ENCODE results near the gene TOP2A. TPM values are rescaled to one million over a fixed set of nuclear protein-coding genes. Genes with fewer than 3 reads are reported as not detected.

The TOP2A gene
- total RNA-seq, 1 experiment from 2014 or later = 141 TPM

DNA sequence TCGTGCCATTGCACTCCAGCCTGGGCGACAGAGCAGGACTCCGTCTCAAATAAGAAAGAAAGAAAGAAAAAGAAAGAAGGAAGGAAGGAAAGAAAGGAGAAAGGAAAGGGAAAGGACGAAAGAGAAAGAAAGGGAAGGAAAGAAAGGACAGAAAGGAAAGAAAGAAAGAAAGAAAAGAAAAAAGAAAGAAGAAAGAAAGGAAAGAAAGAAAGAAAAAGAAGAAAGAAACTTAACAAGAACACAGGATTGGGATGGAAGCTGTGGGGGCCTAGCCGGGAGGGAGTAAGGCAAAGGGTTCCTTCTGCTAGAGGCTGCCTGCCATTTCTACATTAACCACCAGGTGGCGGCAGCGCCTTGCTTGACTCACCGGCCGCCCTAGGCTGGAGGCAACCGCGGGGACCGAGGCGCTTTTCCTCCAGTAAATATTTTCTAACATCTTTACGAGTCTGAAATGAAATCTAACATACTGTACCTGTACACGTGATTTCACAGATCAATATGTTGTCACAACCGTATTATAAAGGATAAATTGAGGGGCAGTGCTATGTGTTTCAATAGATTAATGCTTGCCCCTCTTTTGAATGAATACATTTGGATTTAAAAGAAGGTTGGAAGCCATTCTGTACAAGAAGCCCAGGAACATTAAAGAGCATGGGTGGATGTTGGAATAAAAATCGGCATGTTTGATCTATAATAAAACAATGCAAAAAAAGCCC is 59.2 kb downstream of the TOP2A start:
- Histone ChIP-seq H4K20me1 (ENCODE audit: insufficient read depth) (no peaks in the 10 kb centered on the region), H3K79me2 (ENCODE audit: insufficient read depth, low read length) (no peaks in the 10 kb centered on the region), H3K27ac (ENCODE audit: low read depth, low read length) (no peak overlapping the region), H3K4me2 (ENCODE audit: low read length) (peak overlapping the region; percentile 66), H3K4me3 (replicated peaks in 1 of 2; ENCODE audit: low read depth in 1 of 2, low read length in 2 of 2) (peak overlapping the region in 1 of 2 experiments; percentile 20; a peak in 1 of 4 replicates), H3K4me1 (ENCODE audit: control insufficient read depth in 1 of 2, insufficient read depth in 2 of 2, low read length in 2 of 2) (peaks cover 4 to 22% of the 10 kb centered on the region in 2 experiments; a peak in 3 of 4 replicates), H3K27me3 (ENCODE audit: insufficient read depth, low read length) (no peaks in the 10 kb centered on the region), H3K9ac (ENCODE audit: low read length) (peak overlapping the region; percentile 30), H3K36me3 (ENCODE audit: control insufficient read depth in 1 of 2, insufficient read depth in 2 of 2, low read length in 2 of 2) (peaks cover 5 to 7% of the 10 kb centered on the region in 2 experiments; a peak in 2 of 4 replicates), H2AFZ (ENCODE audit: low read depth, low read length, poor library complexity, severe bottlenecking) (peak overlapping the region; percentile 84), H3K9me2 (ENCODE audit: insufficient read depth) (no peaks in the 10 kb centered on the region), H3K9me3 (ENCODE audit: control insufficient read depth in 1 of 2, insufficient read depth in 1 of 2, low read depth in 1 of 2, low read length in 2 of 2) (no peaks in the 10 kb centered on the region)
- RAD21 ChIA-PET (ENCODE audit: low non-redundant PET in 1 of 2, low total read pairs in 2 of 2, uncharacterized antibody in 2 of 2, unreplicated experiment in 2 of 2) = interaction anchor here (0.6 to 1.2 kb wide), 7 partner anchors 70 to 202 kb away, joined by 3 to 5 read pairs (median 3); no protein-coding TSS in a partner anchor
- TF ChIP-seq SP1 (IDR thresholded peaks at IDR 0.05; ENCODE audit: low read depth) = no peak
- TF ChIP-seq EZH2 (IDR thresholded peaks at IDR 0.05) = no peak
- TF ChIP-seq JUND (IDR thresholded peaks at IDR 0.05) = no peak
- TF ChIP-seq RAD21 (IDR thresholded peaks at IDR 0.05; ENCODE audit: low read depth) = peak; percentile 98
- TF ChIP-seq YY1 (IDR thresholded peaks at IDR 0.05; ENCODE audit: extremely low read depth, insufficient replicate concordance, low read depth, low read length) = peak; percentile 21
- TF ChIP-seq ZFX (IDR thresholded peaks at IDR 0.05) = no peak
- TF ChIP-seq, protein P1, sequence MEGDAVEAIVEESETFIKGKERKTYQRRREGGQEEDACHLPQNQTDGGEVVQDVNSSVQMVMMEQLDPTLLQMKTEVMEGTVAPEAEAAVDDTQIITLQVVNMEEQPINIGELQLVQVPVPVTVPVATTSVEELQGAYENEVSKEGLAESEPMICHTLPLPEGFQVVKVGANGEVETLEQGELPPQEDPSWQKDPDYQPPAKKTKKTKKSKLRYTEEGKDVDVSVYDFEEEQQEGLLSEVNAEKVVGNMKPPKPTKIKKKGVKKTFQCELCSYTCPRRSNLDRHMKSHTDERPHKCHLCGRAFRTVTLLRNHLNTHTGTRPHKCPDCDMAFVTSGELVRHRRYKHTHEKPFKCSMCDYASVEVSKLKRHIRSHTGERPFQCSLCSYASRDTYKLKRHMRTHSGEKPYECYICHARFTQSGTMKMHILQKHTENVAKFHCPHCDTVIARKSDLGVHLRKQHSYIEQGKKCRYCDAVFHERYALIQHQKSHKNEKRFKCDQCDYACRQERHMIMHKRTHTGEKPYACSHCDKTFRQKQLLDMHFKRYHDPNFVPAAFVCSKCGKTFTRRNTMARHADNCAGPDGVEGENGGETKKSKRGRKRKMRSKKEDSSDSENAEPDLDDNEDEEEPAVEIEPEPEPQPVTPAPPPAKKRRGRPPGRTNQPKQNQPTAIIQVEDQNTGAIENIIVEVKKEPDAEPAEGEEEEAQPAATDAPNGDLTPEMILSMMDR (IDR thresholded peaks at IDR 0.05 in 2 of 3, conservative IDR thresholded peaks at IDR 0.05 in 1 of 3; ENCODE audit: borderline replicate concordance in 1 of 3, insufficient read depth in 1 of 3, low read depth in 2 of 3, low read length in 2 of 3) = peak; percentile 88 to 96 (median 94)
- intact Hi-C loops (cut with micrococcal nuclease) = loop anchor here (1.0 to 5.0 kb wide), 7 partner anchors 58 to 1308 kb away; partner anchors contain the start of gene TOP2A
- DNase-seq (ENCODE audit: low read depth, low spot score) = peak; percentile 64
- ATAC-seq = peak; percentile 67
- CTCF ChIA-PET = interaction anchor here (0.6 to 3.4 kb wide), 11 partner anchors 47 to 1044 kb away, joined by 3 to 23 read pairs (median 5); no protein-coding TSS in a partner anchor
- POLR2A ChIA-PET = interaction anchor here (1.6 kb wide), 1 partner anchor 174 kb away, joined by 6 read pairs; no protein-coding TSS in a partner anchor
- no TSS peak for BruUV-seq (replicated peaks)
